Neural cell (in vitro differentiated cells): ENCODE results near the gene SH3TC2. TPM values are rescaled to one million over a fixed set of nuclear protein-coding genes. Genes with fewer than 3 reads are reported as not detected.

Experiments used
- H2AFZ ChIP-seq: fragments of 200-600, 300-800 bp; sonication (generic), shearing (Covaris generic); 2 replicates; pipeline ENCODE4 v1.6.0; 2014; ENCODE audit warnings: low read depth, mild to moderate bottlenecking, antibody characterized with exemption, low read length, moderate library complexity
- H3F3A ChIP-seq: fragments of 200-600 bp; shearing (Covaris generic); 2 replicates; pipeline ENCODE4 v1.6.1; 2016; ENCODE audit warnings: mild to moderate bottlenecking, moderate library complexity, mixed read lengths, antibody characterized with exemption, low read length; ENCODE audit not compliant: insufficient read depth, poor library complexity, severe bottlenecking
- H3K27ac ChIP-seq: fragments of 200-600, 300-800 bp; sonication (generic), shearing (Covaris generic); 2 replicates; pipeline ENCODE4 v1.5.1; 2014; ENCODE audit warnings: mild to moderate bottlenecking, low read length, moderate library complexity
- H3K27me3 ChIP-seq: fragments of 300-800, 200-600 bp; sonication (generic), shearing (Covaris generic); 2 replicates; pipeline ENCODE4 v1.6.0; 2014; ENCODE audit warnings: mild to moderate bottlenecking, low read depth, low read length, moderate library complexity; ENCODE audit not compliant: insufficient read depth
- H3K36me3 ChIP-seq: fragments of 300-800, 200-600 bp; sonication (generic), shearing (Covaris generic); 2 replicates; pipeline ENCODE4 v1.5.1; 2014; ENCODE audit warnings: mild to moderate bottlenecking, antibody characterized with exemption, low read length, moderate library complexity; ENCODE audit not compliant: insufficient read depth
- H3K4me2 ChIP-seq: fragments of 300-800, 200-600 bp; sonication (generic), shearing (Covaris generic); 2 replicates; pipeline ENCODE4 v1.6.0; 2014; ENCODE audit warnings: mild to moderate bottlenecking, low read length
- H3K4me3 ChIP-seq: fragments of 300-800, 200-600 bp; sonication (generic), shearing (Covaris generic); 2 replicates; pipeline ENCODE4 v1.5.1; 2014; ENCODE audit warnings: mild to moderate bottlenecking, low read length, moderate library complexity
- H3K79me2 ChIP-seq: fragments of 200-600 bp; shearing (Covaris generic); replicated peaks from 2 replicates; pipeline ENCODE4 v1.6.0; 2014; ENCODE audit warnings: mild to moderate bottlenecking, low read length, moderate library complexity; ENCODE audit not compliant: insufficient read depth
- H3K9ac ChIP-seq: fragments of 300-800, 200-600 bp; sonication (generic), shearing (Covaris generic); 2 replicates; pipeline ENCODE4 v1.6.1; 2016; ENCODE audit warnings: mild to moderate bottlenecking, low read length, mixed read lengths
- H3K9me2 ChIP-seq: fragments of 200-600 bp; shearing (Covaris generic); 2 replicates; pipeline ENCODE4 v1.6.1; 2016; ENCODE audit warnings: mild to moderate bottlenecking, low read length, mixed read lengths; ENCODE audit not compliant: insufficient read depth
- H3K9me3 ChIP-seq: fragments of 200-600, 300-800 bp; sonication (generic), shearing (Covaris generic); 2 replicates; pipeline ENCODE4 v1.6.1; 2016; ENCODE audit warnings: mild to moderate bottlenecking, mixed run types, low read length, moderate library complexity, mixed read lengths
- H4K20me1 ChIP-seq: fragments of 200-600 bp; shearing (Covaris generic); 2 replicates; pipeline ENCODE4 v1.6.1; 2016; ENCODE audit warnings: mild to moderate bottlenecking, mixed run types; ENCODE audit not compliant: insufficient read depth
- CTCF ChIP-seq: fragments of 450-650 bp; IDR thresholded peaks from 2 replicates; pipeline ENCODE4 v1.5.1; 2014; ENCODE audit warnings: antibody characterized with exemption, mild to moderate bottlenecking, moderate library complexity; ENCODE audit not compliant: poor library complexity, severe bottlenecking
- EP300 ChIP-seq: fragments of 450-650 bp; conservative IDR thresholded peaks from 2 replicates; pipeline ENCODE4 v1.6.1; 2014; ENCODE audit warnings: antibody characterized with exemption, mild to moderate bottlenecking, moderate library complexity; ENCODE audit not compliant: poor library complexity, severe bottlenecking
- EZH2 ChIP-seq: fragments of 200-600, 300-800 bp; shearing (Covaris generic), sonication (generic); IDR thresholded peaks from 2 replicates; pipeline ENCODE4 v1.6.1; 2014; ENCODE audit warnings: antibody characterized with exemption, low read length, borderline replicate concordance, mild to moderate bottlenecking; ENCODE audit not compliant: insufficient read depth, poor library complexity, severe bottlenecking
- MXI1 ChIP-seq: fragments of 450-650 bp; conservative IDR thresholded peaks from 2 replicates; pipeline ENCODE4 v1.6.1; 2014; ENCODE audit warnings: antibody characterized with exemption, mild to moderate bottlenecking; ENCODE audit not compliant: poor library complexity, severe bottlenecking
- POLR2AphosphoS5 ChIP-seq: IDR thresholded peaks from 2 replicates; pipeline ENCODE4 v1.6.1; 2012
- RAD21 ChIP-seq: fragments of 450-650 bp; conservative IDR thresholded peaks from 2 replicates; pipeline ENCODE4 v1.6.1; 2014; ENCODE audit warnings: antibody characterized with exemption, mild to moderate bottlenecking, moderate library complexity
- REST ChIP-seq: IDR thresholded peaks from 2 replicates; pipeline ENCODE4 v1.6.1; 2012; ENCODE audit warnings: borderline replicate concordance
- SMC3 ChIP-seq: fragments of 450-650 bp; conservative IDR thresholded peaks from 2 replicates; pipeline ENCODE4 v1.6.1; 2014; ENCODE audit warnings: antibody characterized with exemption, mild to moderate bottlenecking, moderate library complexity; ENCODE audit not compliant: poor library complexity
- TAF1 ChIP-seq: IDR thresholded peaks from 2 replicates; pipeline ENCODE4 v1.6.1; 2012; ENCODE audit warnings: low read depth
- polyA plus RNA-seq: library from polyadenylated mRNA; depleted of rRNA; stranded (reverse); fragments of >200 nt; gene quantifications from 2 replicates; pipeline ENCODE4 v1.2.3, GENCODE V29; 2014

Gene SH3TC2
- polyA plus RNA-seq, 1 donor from 2014 or later, result not detected

- Histone ChIP-seq H3K4me3 (no peak overlapping the region), H3K27ac (no peak overlapping the region), H3F3A (no peaks in the 10 kb centered on the region), H3K9me2 (no peaks in the 10 kb centered on the region), H2AFZ (no peak overlapping the region), H3K36me3 (no peaks in the 10 kb centered on the region), H3K9me3 (no peaks in the 10 kb centered on the region), H4K20me1 (no peaks in the 10 kb centered on the region), H3K27me3 (no peaks in the 10 kb centered on the region), H3K79me2 (no peaks in the 10 kb centered on the region), H3K4me2 (no peak overlapping the region), H3K9ac (no peak overlapping the region)
- no peak for TF ChIP-seq CTCF
- no peak for TF ChIP-seq EP300
- no peak for TF ChIP-seq REST
- no peak for TF ChIP-seq POLR2AphosphoS5
- TF ChIP-seq RAD21, result no peak
- TF ChIP-seq TAF1, result no peak
- TF ChIP-seq MXI1, result no peak
- no peak for TF ChIP-seq EZH2
- no peak for TF ChIP-seq SMC3
Observed at GRCh38 chr5:148981353-148981752, 81.5 kb downstream of the SH3TC2 start.

GRCh38 chr5:148980731-148981130, 82.1 kb downstream of the SH3TC2 start:
- Histone ChIP-seq H3K79me2 (no peaks in the 10 kb centered on the region), H3K4me2 (no peak overlapping the region), H3K36me3 (no peaks in the 10 kb centered on the region), H2AFZ (no peak overlapping the region), H3K9ac (no peak overlapping the region), H3K27ac (no peak overlapping the region), H3K9me2 (no peaks in the 10 kb centered on the region), H3K27me3 (no peaks in the 10 kb centered on the region), H3K9me3 (no peaks in the 10 kb centered on the region), H3K4me3 (no peak overlapping the region), H4K20me1 (no peaks in the 10 kb centered on the region), H3F3A (no peaks in the 10 kb centered on the region)
- TF ChIP-seq MXI1, result no peak
- no peak for TF ChIP-seq SMC3
- no peak for TF ChIP-seq EP300
- TF ChIP-seq TAF1, result no peak
- no peak for TF ChIP-seq RAD21
- no peak for TF ChIP-seq REST
- TF ChIP-seq EZH2, result no peak
- no peak for TF ChIP-seq CTCF
- TF ChIP-seq POLR2AphosphoS5, result no peak
